H9 (cell line): Measurements from ENCODE around the gene ZNF780A. TPM values are rescaled to one million over a fixed set of nuclear protein-coding genes. Genes with fewer than 3 reads are reported as not detected.

Experiments used
- DNase-seq: peaks from one replicate; pipeline ENCODE4 v3.0.0-alpha.2; 2017
- H2AFZ ChIP-seq: one replicate; pipeline ENCODE4 v1.6.1; 2013; ENCODE audit warnings: mild to moderate bottlenecking, low read length, control low read depth, moderate library complexity
- H2AK5ac ChIP-seq: 2 replicates; pipeline ENCODE4 v1.6.1; 2013; ENCODE audit warnings: low read length, control low read depth, mixed read lengths; ENCODE audit not compliant: insufficient read length
- H2BK120ac ChIP-seq: one replicate; pipeline ENCODE4 v1.6.1; 2013; ENCODE audit warnings: low read depth, mild to moderate bottlenecking, low read length, control low read depth, inconsistent platforms; ENCODE audit not compliant: poor library complexity, severe bottlenecking
- H2BK12ac ChIP-seq: 2 replicates; pipeline ENCODE4 v1.6.1; 2013; ENCODE audit warnings: low read length, control low read depth, mixed read lengths, low read depth; ENCODE audit not compliant: insufficient read length
- H2BK15ac ChIP-seq: 2 replicates; pipeline ENCODE4 v1.6.1; 2013; ENCODE audit warnings: low read depth, low read length, control low read depth
- H2BK20ac ChIP-seq: one replicate; pipeline ENCODE4 v1.6.1; 2013; ENCODE audit warnings: low read depth, mild to moderate bottlenecking, low read length, control low read depth, inconsistent platforms; ENCODE audit not compliant: poor library complexity, severe bottlenecking
- H2BK5ac ChIP-seq: 2 replicates; pipeline ENCODE4 v1.6.1; 2013; ENCODE audit warnings: low read length, control low read depth, mixed read lengths; ENCODE audit not compliant: insufficient read length
- H3K14ac ChIP-seq: 2 replicates; pipeline ENCODE4 v1.6.1; 2013; ENCODE audit warnings: low read length, control low read depth; ENCODE audit not compliant: insufficient read depth
- H3K18ac ChIP-seq: 2 replicates; pipeline ENCODE4 v1.6.1; 2013; ENCODE audit warnings: low read depth, mild to moderate bottlenecking, mixed read lengths, low read length, control low read depth; ENCODE audit not compliant: insufficient read length
- H3K23ac ChIP-seq: 2 replicates; pipeline ENCODE4 v1.6.1; 2013; ENCODE audit warnings: low read length, control low read depth, mixed read lengths, low read depth; ENCODE audit not compliant: insufficient read length
- H3K23me2 ChIP-seq: 2 replicates; pipeline ENCODE4 v1.6.1; 2013; ENCODE audit warnings: low read depth, mild to moderate bottlenecking, mixed read lengths, low read length, control low read depth; ENCODE audit not compliant: insufficient read length, poor library complexity, severe bottlenecking
- H3K27ac ChIP-seq: 2 replicates; pipeline ENCODE4 v1.5.1; 2013; ENCODE audit warnings: low read length, control low read depth, mixed read lengths, low read depth; ENCODE audit not compliant: insufficient read length
- H3K27me3 ChIP-seq: 2 replicates; pipeline ENCODE4 v1.6.1; 2013; ENCODE audit warnings: low read length, control low read depth, inconsistent platforms; ENCODE audit not compliant: insufficient read depth
- H3K4ac ChIP-seq: 2 replicates; pipeline ENCODE4 v1.6.1; 2013; ENCODE audit warnings: low read depth, mild to moderate bottlenecking, control low read depth, inconsistent platforms, low read length, moderate library complexity
- H3K4me1 ChIP-seq: 2 replicates; pipeline ENCODE4 v1.6.1; 2013; ENCODE audit warnings: low read length, control low read depth, inconsistent platforms; ENCODE audit not compliant: insufficient read depth
- H3K4me2 ChIP-seq: 2 replicates; pipeline ENCODE4 v1.6.1; 2013; ENCODE audit warnings: low read length, control low read depth, mixed read lengths; ENCODE audit not compliant: insufficient read length, insufficient read depth
- H3K56ac ChIP-seq: 2 replicates; pipeline ENCODE4 v1.6.1; 2013; ENCODE audit warnings: low read depth, mild to moderate bottlenecking, mixed read lengths, low read length, control low read depth; ENCODE audit not compliant: insufficient read length
- H3K79me1 ChIP-seq: 2 replicates; pipeline ENCODE4 v1.6.1; 2013; ENCODE audit warnings: low read depth, mild to moderate bottlenecking, moderate library complexity, low read length, control low read depth, inconsistent platforms; ENCODE audit not compliant: insufficient read depth, poor library complexity, severe bottlenecking
- H3K79me2 ChIP-seq: 2 replicates; pipeline ENCODE4 v1.6.1; 2013; ENCODE audit warnings: low read length, control low read depth, inconsistent platforms; ENCODE audit not compliant: insufficient read depth
- H3K9ac ChIP-seq: 2 replicates; pipeline ENCODE4 v1.6.1; 2013; ENCODE audit warnings: low read length, control low read depth, mixed read lengths; ENCODE audit not compliant: insufficient read length; ENCODE audit errors: extremely low read depth
- H3K9me3 ChIP-seq: one replicate; pipeline ENCODE4 v1.6.1; 2013; ENCODE audit warnings: low read depth, low read length, inconsistent platforms; ENCODE audit not compliant: control insufficient read depth
- H3T11ph ChIP-seq: one replicate; pipeline ENCODE4 v1.6.1; 2013; ENCODE audit warnings: mild to moderate bottlenecking, low read length, control low read depth, inconsistent platforms
- H4K20me1 ChIP-seq: one replicate; pipeline ENCODE4 v1.6.1; 2013; ENCODE audit not compliant: control insufficient read depth, insufficient read length, insufficient read depth
- H4K5ac ChIP-seq: 2 replicates; pipeline ENCODE4 v1.6.1; 2013; ENCODE audit warnings: low read depth, mild to moderate bottlenecking, mixed read lengths, low read length, control low read depth; ENCODE audit not compliant: insufficient read length
- H4K8ac ChIP-seq: replicated peaks from 2 replicates; pipeline ENCODE4 v1.6.1; 2013; ENCODE audit warnings: low read length, control low read depth, mixed read lengths, low read depth; ENCODE audit not compliant: insufficient read length
- H4K91ac ChIP-seq: 2 replicates; pipeline ENCODE4 v1.6.1; 2013; ENCODE audit warnings: low read depth, mild to moderate bottlenecking, moderate library complexity, mixed read lengths, low read length, control low read depth; ENCODE audit not compliant: insufficient read length
- H3K27ac Mint-ChIP-seq, 3 experiments: 2 replicates in 2 of 3; 3 replicates in 1 of 3; pipeline ENCODE4 v1.8.0; 2020 to 2021; ENCODE audit warnings: mixed read lengths in 3 of 3, mild to moderate bottlenecking in 1 of 3, moderate library complexity in 1 of 3
- H3K27me3 Mint-ChIP-seq: 2 replicates; pipeline ENCODE4 v1.8.0; 2021; ENCODE audit warnings: low read depth, mild to moderate bottlenecking, moderate library complexity, mixed read lengths
- H3K36me3 Mint-ChIP-seq, 3 experiments: 2 replicates in 2 of 3; 3 replicates in 1 of 3; pipeline ENCODE4 v1.8.0; 2020 to 2021; ENCODE audit warnings: low read depth in 3 of 3, mixed read lengths in 3 of 3; ENCODE audit not compliant: insufficient read depth in 1 of 3
- H3K4me1 Mint-ChIP-seq, 2 experiments: 2 replicates each; pipeline ENCODE4 v1.8.0; 2020; ENCODE audit warnings: mixed read lengths in 2 of 2
- H3K4me3 Mint-ChIP-seq, 2 experiments: 2 replicates in 1 of 2; 3 replicates in 1 of 2; pipeline ENCODE4 v1.8.0; 2020 to 2021; ENCODE audit warnings: mild to moderate bottlenecking in 2 of 2, mixed read lengths in 2 of 2, moderate library complexity in 1 of 2
- H3K9me3 Mint-ChIP-seq, 2 experiments: 2 replicates in 1 of 2; 3 replicates in 1 of 2; pipeline ENCODE4 v1.8.0; 2020; ENCODE audit warnings: mild to moderate bottlenecking in 2 of 2, mixed read lengths in 2 of 2, moderate library complexity in 1 of 2
- CTCF ChIP-seq: fragments of 200-600 bp; sonication (generic); conservative IDR thresholded peaks from 3 replicates; pipeline ENCODE4 v1.8.0; 2021; ENCODE audit warnings: antibody characterized with exemption, mild to moderate bottlenecking
- WGBS: extraction: QIAGEN DNeasy Blood & Tissue Kit; methylation state at CpG from one replicate; pipeline ENCODE4 v1.1.7; 2013; ENCODE audit warnings: missing lambda C conversion rate, low lambda C conversion rate, mixed read lengths; ENCODE audit not compliant: insufficient read length; ENCODE audit errors: extremely low coverage; 5-methylcytosine and 5-hydroxymethylcytosine counted together
- total RNA-seq: library from RNA; stranded (reverse); gene quantifications from 2 replicates; pipeline ENCODE4 v1.2.1, GENCODE V29; 2021

Gene ZNF780A
- total RNA-seq, 1 experiment from 2014 or later: 16.7 TPM

GRCh38 chr19:40129425-40129824 lies 38.7 kb upstream of the ZNF780A start:
- H3K36me3 Mint-ChIP-seq: no peaks in the 10 kb centered on the region

More at GRCh38 chr19:40129425-40129824, 38.7 kb upstream of the ZNF780A start:
- Mint-ChIP-seq H3K4me3 (no peak overlapping the region), H3K4me1 (no peaks in the 10 kb centered on the region), H3K27me3 (peaks cover 23% of the 10 kb centered on the region), H3K9me3 (peaks cover 9 to 33% of the 10 kb centered on the region in 2 experiments; a peak in 4 of 5 replicates), H3K27ac (no peak overlapping the region)
- no peaks in the 10 kb centered on the region for H3K79me1 ChIP-seq
- H2AFZ ChIP-seq: no peak overlapping the region
- no peak for DNase-seq
- no peak overlapping the region for H2BK15ac ChIP-seq
- no peak overlapping the region for H3K4ac ChIP-seq
- no peak overlapping the region for H3K14ac ChIP-seq
- no peak overlapping the region for H3T11ph ChIP-seq
- H2BK12ac ChIP-seq: no peak overlapping the region
- H4K5ac ChIP-seq: no peak overlapping the region
- no peak overlapping the region for H4K91ac ChIP-seq
- H2BK5ac ChIP-seq: no peak overlapping the region
- H3K9me3 ChIP-seq: no peaks in the 10 kb centered on the region
- H2BK120ac ChIP-seq: no peak overlapping the region
- H3K4me1 ChIP-seq: no peaks in the 10 kb centered on the region
- no peak overlapping the region for H3K4me2 ChIP-seq
- no peak overlapping the region for H2AK5ac ChIP-seq
- no peaks in the 10 kb centered on the region for H3K79me2 ChIP-seq
- H4K8ac ChIP-seq: no peak overlapping the region
- TF ChIP-seq CTCF: no peak
- H3K27me3 ChIP-seq: no peaks in the 10 kb centered on the region
- no peak overlapping the region for H3K23ac ChIP-seq
- H3K18ac ChIP-seq: no peak overlapping the region
- no peak overlapping the region for H3K56ac ChIP-seq
- no CpG with 5 or more reads among the region's 3 CpGs for WGBS
- no peaks in the 10 kb centered on the region for H4K20me1 ChIP-seq
- H2BK20ac ChIP-seq: no peak overlapping the region
- H3K9ac ChIP-seq: no peak overlapping the region
- H3K23me2 ChIP-seq: no peaks in the 10 kb centered on the region
- H3K27ac ChIP-seq: no peak overlapping the region
